ENCODE data around the gene ANKUB1. TPM values are rescaled to one million over a fixed set of nuclear protein-coding genes. Genes with fewer than 3 reads are reported as not detected.
A peak's percentile ranks its signal among the peaks of the same experiment; 100 is the strongest.
"Not testable (repeated sequence)": the region's sequence is repeated elsewhere in the genome, so short reads cannot be mapped to it uniquely, and the experiment has no call there.

Gene ANKUB1
- total and polyA plus RNA-seq, 4 experiments from 2014 or later = not detected

DNA sequence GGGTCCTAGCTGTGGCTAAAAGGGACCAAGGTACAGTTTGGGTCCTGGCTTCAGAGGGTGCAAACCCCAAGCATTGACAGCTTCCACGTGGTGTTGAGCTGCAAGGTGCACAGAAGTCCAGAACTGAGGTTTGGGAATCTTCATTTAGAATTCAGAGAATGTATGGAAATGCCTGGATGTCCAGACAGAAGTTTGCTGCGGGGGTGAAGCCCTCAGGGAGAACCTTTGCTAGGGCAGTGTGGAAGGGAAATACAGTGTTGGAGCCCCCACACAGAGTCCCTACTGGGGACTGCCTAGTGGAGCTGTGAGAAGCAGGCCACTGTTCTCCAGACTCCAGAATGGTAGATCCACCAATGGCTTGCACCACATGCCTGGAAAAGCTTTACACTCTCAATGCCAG, 38.5 kb upstream of the ANKUB1 start:
- DNase-seq = no peak
- Mint-ChIP-seq H3K27me3 (no peaks in the 10 kb centered on the region), H3K9me3 (peaks cover 0 to 54% (median 46%) of the 10 kb centered on the region in 8 donors), H3K4me1 (peaks cover 6 to 27% (median 12%) of the 10 kb centered on the region in 4 donors), H3K4me3 (no peak overlapping the region), H3K36me3 (peaks cover 23 to 31% of the 10 kb centered on the region in 2 donors), H3K27ac (no peak overlapping the region)
- Histone ChIP-seq H3K9me3 (ENCODE audit: control insufficient read depth in 1 of 2, low read length in 2 of 2) (peaks cover 0 to 24% of the 10 kb centered on the region in 2 donors), H3K36me3 (ENCODE audit: insufficient read depth, low read length) (no peaks in the 10 kb centered on the region), H3K27ac (ENCODE audit: low read depth, low read length) (no peak overlapping the region), H3K27me3 (ENCODE audit: insufficient read depth, low read length) (no peaks in the 10 kb centered on the region), H3K4me1 (ENCODE audit: insufficient read depth, low read length) (no peaks in the 10 kb centered on the region), H3K4me3 (ENCODE audit: low read length in 2 of 2) (no peak overlapping the region)
- CTCF ChIA-PET (ENCODE audit: partially characterized antibody) = interaction anchor here (1.3 kb wide), 1 partner anchor 22 kb away, joined by 3 read pairs; no protein-coding TSS in a partner anchor
- intact Hi-C loops (cut with micrococcal nuclease) = no loop called here
- POLR2A ChIA-PET (ENCODE audit: partially characterized antibody) = no interaction called here

- peaks cover 0 to 44% (median 37%) of the 10 kb centered on the region in 8 donors for H3K9me3 Mint-ChIP-seq
- H3K27me3 Mint-ChIP-seq; H3K4me3 ChIP-seq (ENCODE audit: low read length in 2 of 2); DNase-seq; CTCF ChIA-PET (ENCODE audit: partially characterized antibody); H3K4me1 ChIP-seq (ENCODE audit: insufficient read depth, low read length); H3K27me3 ChIP-seq (ENCODE audit: insufficient read depth, low read length); intact Hi-C loops (cut with micrococcal nuclease); H3K36me3 ChIP-seq (ENCODE audit: insufficient read depth, low read length); POLR2A ChIA-PET (ENCODE audit: partially characterized antibody); H3K27ac ChIP-seq (ENCODE audit: low read depth, low read length); H3K27ac Mint-ChIP-seq; H3K4me3 Mint-ChIP-seq: not testable (repeated sequence)
- H3K36me3 Mint-ChIP-seq = peaks cover 20 to 27% of the 10 kb centered on the region in 2 donors
- peaks cover 0 to 24% of the 10 kb centered on the region in 2 donors for H3K9me3 ChIP-seq (ENCODE audit: control insufficient read depth in 1 of 2, low read length in 2 of 2)
- H3K4me1 Mint-ChIP-seq = peaks cover 12 to 27% (median 15%) of the 10 kb centered on the region in 4 donors
Observed at GRCh38 chr3:149829631-149830030, 37.3 kb upstream of the ANKUB1 start.

DNA sequence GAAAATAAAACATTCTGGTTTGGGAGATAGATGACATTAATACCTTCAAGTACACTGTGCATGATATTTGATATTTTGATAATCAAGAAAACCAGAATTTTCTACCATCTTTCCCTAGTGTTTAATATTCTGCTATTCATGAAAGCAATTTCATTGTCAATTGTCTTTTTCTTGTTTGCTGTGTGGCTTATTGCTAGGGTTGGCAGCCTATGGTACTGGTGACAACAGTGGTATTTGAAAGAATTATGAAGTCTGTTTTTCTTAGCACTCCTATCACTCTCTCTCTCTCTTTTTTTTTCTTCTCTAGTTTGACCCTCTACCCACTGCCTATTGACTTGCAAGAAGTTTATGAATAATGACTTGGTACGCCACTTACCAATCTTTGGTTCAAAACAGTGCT, 36.0 kb upstream of the ANKUB1 start:
- H3K27me3 Mint-ChIP-seq = no peaks in the 10 kb centered on the region
- intact Hi-C loops (cut with micrococcal nuclease) = no loop called here
- no peak overlapping the region for H3K27ac ChIP-seq (ENCODE audit: low read depth, low read length)
- H3K36me3 ChIP-seq (ENCODE audit: insufficient read depth, low read length) = no peaks in the 10 kb centered on the region
- H3K4me3 Mint-ChIP-seq = peak overlapping the region in 1 of 8 donors; percentile 5
- DNase-seq = peak in 1 of 5 donors; percentile 5
- H3K4me1 Mint-ChIP-seq = peaks cover 18 to 30% (median 20%) of the 10 kb centered on the region in 4 donors
- H3K4me3 ChIP-seq (ENCODE audit: low read length in 2 of 2) = no peak overlapping the region
- H3K4me1 ChIP-seq (ENCODE audit: insufficient read depth, low read length) = peaks cover 5% of the 10 kb centered on the region
- H3K9me3 Mint-ChIP-seq = peaks cover 2 to 33% (median 29%) of the 10 kb centered on the region in 8 donors
- H3K36me3 Mint-ChIP-seq = peaks cover 21 to 31% of the 10 kb centered on the region in 2 donors
- ChIA-PET POLR2A (ENCODE audit: partially characterized antibody) (no interaction called here), CTCF (ENCODE audit: partially characterized antibody) (no interaction called here)
- no peak overlapping the region for H3K27ac Mint-ChIP-seq
- peaks cover 0 to 20% of the 10 kb centered on the region in 2 donors for H3K9me3 ChIP-seq (ENCODE audit: control insufficient read depth in 1 of 2, low read length in 2 of 2)
- H3K27me3 ChIP-seq (ENCODE audit: insufficient read depth, low read length) = no peaks in the 10 kb centered on the region

GRCh38 chr3:149826636-149827035, 34.3 kb upstream of the ANKUB1 start:
- Mint-ChIP-seq H3K27ac (no peak overlapping the region), H3K4me1 (peaks cover 25 to 43% (median 28%) of the 10 kb centered on the region in 4 donors), H3K36me3 (peaks cover 12 to 22% of the 10 kb centered on the region in 2 donors), H3K4me3 (no peak overlapping the region), H3K9me3 (peaks cover 2 to 17% (median 14%) of the 10 kb centered on the region in 8 donors), H3K27me3 (no peaks in the 10 kb centered on the region)
- no peak for DNase-seq
- Histone ChIP-seq H3K4me1 (ENCODE audit: insufficient read depth, low read length) (peaks cover 5% of the 10 kb centered on the region), H3K9me3 (ENCODE audit: control insufficient read depth in 1 of 2, low read length in 2 of 2) (peaks cover 0 to 11% of the 10 kb centered on the region in 2 donors), H3K27me3 (ENCODE audit: insufficient read depth, low read length) (no peaks in the 10 kb centered on the region), H3K36me3 (ENCODE audit: insufficient read depth, low read length) (no peaks in the 10 kb centered on the region), H3K27ac (ENCODE audit: low read depth, low read length) (no peak overlapping the region), H3K4me3 (ENCODE audit: low read length in 2 of 2) (no peak overlapping the region)
- POLR2A ChIA-PET (ENCODE audit: partially characterized antibody) = no interaction called here
- intact Hi-C loops (cut with micrococcal nuclease) = no loop called here
- CTCF ChIA-PET (ENCODE audit: partially characterized antibody) = interaction anchor here (9.5 kb wide), 1 partner anchor 19 kb away, joined by 81 read pairs; no protein-coding TSS in a partner anchor

- Mint-ChIP-seq H3K4me3 (no peak overlapping the region), H3K4me1 (peaks cover 43 to 82% (median 61%) of the 10 kb centered on the region in 4 donors), H3K27me3 (no peaks in the 10 kb centered on the region), H3K36me3 (peaks cover 2 to 9% of the 10 kb centered on the region in 2 donors), H3K9me3 (peaks cover 0 to 3% (median 0%) of the 10 kb centered on the region in 8 donors), H3K27ac (no peak overlapping the region)
- no peaks in the 10 kb centered on the region for H3K9me3 ChIP-seq (ENCODE audit: control insufficient read depth in 1 of 2, low read length in 2 of 2)
- peaks cover 42% of the 10 kb centered on the region for H3K4me1 ChIP-seq (ENCODE audit: insufficient read depth, low read length)
- no peaks in the 10 kb centered on the region for H3K27me3 ChIP-seq (ENCODE audit: insufficient read depth, low read length)
- ChIA-PET CTCF (ENCODE audit: partially characterized antibody) (interaction anchor here (9.5 kb wide), 1 partner anchor 12 kb away, joined by 81 read pairs; no protein-coding TSS in a partner anchor), POLR2A (ENCODE audit: partially characterized antibody) (no interaction called here)
- H3K36me3 ChIP-seq (ENCODE audit: insufficient read depth, low read length) = no peaks in the 10 kb centered on the region
- H3K27ac ChIP-seq (ENCODE audit: low read depth, low read length) = no peak overlapping the region
- intact Hi-C loops (cut with micrococcal nuclease) = no loop called here
- H3K4me3 ChIP-seq (ENCODE audit: low read length in 2 of 2) = no peak overlapping the region
- DNase-seq = no peak
Observed at GRCh38 chr3:149820183-149820582, 27.8 kb upstream of the ANKUB1 start.

DNA sequence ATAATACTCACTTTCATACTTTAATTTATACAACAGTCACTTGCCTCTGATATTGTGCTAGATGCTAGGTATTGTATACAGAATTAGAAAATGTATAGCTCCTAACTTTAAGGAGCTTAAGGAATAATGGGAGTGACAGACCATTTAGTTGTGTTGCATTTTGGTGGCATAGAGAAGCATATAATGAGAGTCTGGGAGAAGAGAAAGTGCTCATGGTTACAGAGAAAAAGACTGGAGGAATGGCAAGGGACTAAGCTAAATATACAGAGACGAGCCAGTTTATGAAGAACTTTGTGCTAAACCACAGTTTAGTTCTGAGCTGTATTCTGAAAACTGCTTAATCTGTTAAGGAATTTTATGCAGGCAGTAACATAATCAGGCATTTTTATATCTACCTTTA, 27.1 kb upstream of the ANKUB1 start:
- Mint-ChIP-seq H3K4me3 (peak overlapping the region in 1 of 8 donors; percentile 1), H3K27me3 (no peaks in the 10 kb centered on the region), H3K4me1 (peaks cover 48 to 89% (median 67%) of the 10 kb centered on the region in 4 donors), H3K27ac (no peak overlapping the region), H3K36me3 (peaks cover 2 to 9% of the 10 kb centered on the region in 2 donors), H3K9me3 (peaks cover 0 to 3% (median 0%) of the 10 kb centered on the region in 8 donors)
- no peak overlapping the region for H3K4me3 ChIP-seq (ENCODE audit: low read length in 2 of 2)
- H3K9me3 ChIP-seq (ENCODE audit: control insufficient read depth in 1 of 2, low read length in 2 of 2) = no peaks in the 10 kb centered on the region
- intact Hi-C loops (cut with micrococcal nuclease) = loop anchor here (10.0 kb wide), 1 partner anchor 785 kb away; the partner anchor contains the start of gene SELENOT
- no peak for DNase-seq
- H3K27me3 ChIP-seq (ENCODE audit: insufficient read depth, low read length) = no peaks in the 10 kb centered on the region
- H3K36me3 ChIP-seq (ENCODE audit: insufficient read depth, low read length) = no peaks in the 10 kb centered on the region
- peaks cover 50% of the 10 kb centered on the region for H3K4me1 ChIP-seq (ENCODE audit: insufficient read depth, low read length)
- ChIA-PET CTCF (ENCODE audit: partially characterized antibody) (interaction anchor here (1.1 to 9.5 kb wide), 2 partner anchors 11 to 53 kb away, joined by 4 to 81 read pairs; no protein-coding TSS in a partner anchor), POLR2A (ENCODE audit: partially characterized antibody) (no interaction called here)
- no peak overlapping the region for H3K27ac ChIP-seq (ENCODE audit: low read depth, low read length)

GRCh38 chr3:149816986-149817385, 24.6 kb upstream of the ANKUB1 start:
- Mint-ChIP-seq H3K36me3 (peaks cover 0 to 18% of the 10 kb centered on the region in 2 donors), H3K4me1 (peaks cover 49 to 89% (median 72%) of the 10 kb centered on the region in 4 donors), H3K4me3 (peak overlapping the region in 1 of 8 donors; percentile 7), H3K27ac (peak overlapping the region in 2 of 7 donors; percentile 30 to 43), H3K9me3 (no peaks in the 10 kb centered on the region), H3K27me3 (no peaks in the 10 kb centered on the region)
- H3K27me3 ChIP-seq (ENCODE audit: insufficient read depth, low read length) = no peaks in the 10 kb centered on the region
- no peak for DNase-seq
- ChIA-PET CTCF (ENCODE audit: partially characterized antibody) (interaction anchor here (2.4 kb wide), 1 partner anchor 9 kb away, joined by 14 read pairs; no protein-coding TSS in a partner anchor), POLR2A (ENCODE audit: partially characterized antibody) (no interaction called here)
- intact Hi-C loops (cut with micrococcal nuclease) = loop anchor here (10.0 kb wide), 1 partner anchor 788 kb away; the partner anchor contains the start of gene SELENOT
- no peak overlapping the region for H3K27ac ChIP-seq (ENCODE audit: low read depth, low read length)
- H3K36me3 ChIP-seq (ENCODE audit: insufficient read depth, low read length) = no peaks in the 10 kb centered on the region
- H3K4me3 ChIP-seq (ENCODE audit: low read length in 2 of 2) = no peak overlapping the region
- H3K4me1 ChIP-seq (ENCODE audit: insufficient read depth, low read length) = peaks cover 54% of the 10 kb centered on the region
- H3K9me3 ChIP-seq (ENCODE audit: control insufficient read depth in 1 of 2, low read length in 2 of 2) = no peaks in the 10 kb centered on the region

Measured in CD4-positive, alpha-beta memory T cell (primary cell).